GM12892 (cell line): ENCODE measurements around the gene ZNF853.

Experiments
- DNase-seq: peaks from one replicate; pipeline ENCODE4 v3.0.0; 2011; ENCODE audit not compliant: insufficient read length
- FAIRE-seq: peaks from 2 replicates; lab custom pipeline; 2011; peaks lifted over from hg19 to GRCh38; lab: Jason Lieb, UNC
- POLR2A ChIP-seq: IDR thresholded peaks from 2 replicates; pipeline ENCODE4 v1.6.1; 2011; ENCODE audit warnings: low read depth, low read length, control low read depth
- POLR2AphosphoS5 ChIP-seq: IDR thresholded peaks from 2 replicates; pipeline ENCODE4 v1.6.1; 2011; ENCODE audit warnings: low read depth, low read length, control low read depth
- TAF1 ChIP-seq: IDR thresholded peaks from 2 replicates; pipeline ENCODE4 v1.6.1; 2011; ENCODE audit warnings: low read depth, mild to moderate bottlenecking, control low read depth, low read length, borderline replicate concordance

Gene ZNF853

GRCh38 chr7:6608794-6609193 lies 6.6 kb upstream of the ZNF853 start:
- FAIRE-seq = no peak
- DNase-seq = no peak
- TF ChIP-seq POLR2AphosphoS5 (no peak), TAF1 (no peak), POLR2A (no peak)

- DNase-seq (no peak), FAIRE-seq (no peak)
- TF ChIP-seq POLR2AphosphoS5 = no peak
These were observed 2.6 kb upstream of the ZNF853 start for GRCh38 chr7:6612819-6613218.

- FAIRE-seq = no peak
These were observed 1.7 kb upstream of the ZNF853 start for GRCh38 chr7:6613706-6614105.

GRCh38 chr7:6615723-6616555 lies 529 bp downstream of the ZNF853 start:
- TF ChIP-seq TAF1 = no peak
- TF ChIP-seq POLR2AphosphoS5 = no peak
- TF ChIP-seq POLR2A = no peak
- no peak for DNase-seq
- no peak for FAIRE-seq

More at GRCh38 chr7:6613706-6614105, 1.7 kb upstream of the ZNF853 start:
- TF ChIP-seq TAF1 (no peak), POLR2AphosphoS5 (no peak), POLR2A (no peak)
- DNase-seq = no peak

- TF ChIP-seq TAF1 (no peak), POLR2A (no peak), POLR2AphosphoS5 (no peak)
- FAIRE-seq (no peak), DNase-seq (no peak)
These were observed 1.6 kb downstream of the ZNF853 start for GRCh38 chr7:6616854-6617643.

GRCh38 chr7:6618621-6619020 lies 3.2 kb downstream of the ZNF853 start:
- TF ChIP-seq POLR2AphosphoS5 (no peak), TAF1 (no peak), POLR2A (no peak)
- DNase-seq = no peak
- no peak for FAIRE-seq

GRCh38 chr7:6619961-6620360 lies 4.6 kb downstream of the ZNF853 start:
- FAIRE-seq = no peak
- no peak for TF ChIP-seq POLR2AphosphoS5
- TF ChIP-seq POLR2A = no peak
- no peak for TF ChIP-seq TAF1
- DNase-seq = no peak

- DNase-seq = no peak
- no peak for TF ChIP-seq POLR2A
- TF ChIP-seq POLR2AphosphoS5 = no peak
- TF ChIP-seq TAF1 = no peak
- peak; percentile 5 for FAIRE-seq
These were observed 6.1 kb downstream of the ZNF853 start for GRCh38 chr7:6621195-6622133.

- TF ChIP-seq TAF1 = no peak
- TF ChIP-seq POLR2AphosphoS5 = no peak
- no peak for TF ChIP-seq POLR2A
- no peak for FAIRE-seq
- DNase-seq = no peak
These were observed 6.8 kb downstream of the ZNF853 start for GRCh38 chr7:6622134-6622710.

GRCh38 chr7:6623589-6624245 lies 8.3 kb downstream of the ZNF853 start:
- DNase-seq = no peak
- no peak for TF ChIP-seq POLR2AphosphoS5
- FAIRE-seq = no peak
